ENCODE measurements around the gene CRAMP1. TPM values are rescaled to one million over a fixed set of nuclear protein-coding genes. Genes with fewer than 3 reads are reported as not detected.

Gene CRAMP1
- total RNA-seq, 1 donor from 2014 or later = 22.4 TPM

DNA sequence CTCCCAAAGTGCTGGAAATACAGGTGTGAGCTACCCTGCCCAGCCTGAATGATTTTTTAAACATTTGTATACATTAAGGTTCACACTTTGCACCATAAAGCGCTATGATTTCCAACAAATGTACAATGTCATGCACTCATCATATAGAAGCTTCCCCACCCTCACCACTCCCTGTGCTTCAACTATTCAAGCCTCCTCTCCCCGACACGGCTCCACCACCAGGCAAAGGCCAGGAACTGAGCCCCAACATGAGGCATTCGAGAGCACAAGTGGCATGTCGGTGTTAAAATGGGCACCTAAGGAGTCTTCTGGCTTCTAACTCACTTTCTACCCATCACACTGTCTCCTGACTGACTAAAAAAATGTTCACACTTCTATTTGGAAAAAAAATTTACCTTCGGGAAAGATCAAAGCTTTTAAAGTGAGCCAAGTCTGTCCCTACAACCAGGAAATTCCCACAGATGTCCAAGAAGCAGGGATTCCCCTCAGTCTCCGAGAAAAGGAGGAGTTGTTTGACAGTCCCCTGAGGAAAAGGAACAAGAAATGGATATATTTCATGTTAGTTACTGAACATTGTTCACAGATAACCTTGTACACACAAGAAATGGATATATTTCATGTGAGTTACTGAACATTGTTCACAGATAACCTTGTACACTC is 41.0 kb upstream of the CRAMP1 start:
- intact Hi-C loops (cut with micrococcal nuclease) = no loop called here
- ChIA-PET CTCF (no interaction called here), POLR2A (no interaction called here)
- no peaks in the 10 kb centered on the region for H3K27me3 Mint-ChIP-seq
- ATAC-seq (ENCODE audit: low read depth) = no peak
- DNase-seq = no peak
- H3K4me3 Mint-ChIP-seq = no peak overlapping the region
- no peak overlapping the region for H3K27ac Mint-ChIP-seq
- no peaks in the 10 kb centered on the region for H3K9me3 Mint-ChIP-seq
- peaks cover 2% of the 10 kb centered on the region for H3K36me3 Mint-ChIP-seq (ENCODE audit: low read depth)
- TF ChIP-seq CTCF (IDR thresholded peaks at IDR 0.05) = no peak
- no peaks in the 10 kb centered on the region for H3K4me1 Mint-ChIP-seq

DNA sequence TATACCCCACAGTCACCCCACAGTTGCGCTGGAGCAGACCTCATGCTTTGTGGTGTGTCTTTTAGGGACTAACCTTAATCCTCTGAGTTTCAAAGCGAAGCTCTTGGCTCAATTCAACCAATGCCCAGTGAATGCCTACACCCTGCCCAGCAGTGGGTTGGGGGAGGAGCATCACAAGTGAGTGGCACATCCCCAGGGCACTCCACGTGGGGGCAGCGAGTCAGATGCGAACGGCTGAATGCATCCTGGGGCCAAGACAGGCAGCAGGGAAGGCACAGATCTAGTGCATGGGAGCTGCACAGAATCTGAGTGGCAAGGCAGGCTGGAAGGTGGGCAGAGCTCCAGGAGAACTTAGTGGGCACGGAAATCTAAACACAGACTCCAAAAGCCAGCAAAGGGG is 39.5 kb upstream of the CRAMP1 start:
- POLR2A ChIA-PET = no interaction called here
- DNase-seq = no peak
- H3K4me3 Mint-ChIP-seq = no peak overlapping the region
- ATAC-seq (ENCODE audit: low read depth) = no peak
- no peaks in the 10 kb centered on the region for H3K9me3 Mint-ChIP-seq
- no peak overlapping the region for H3K27ac Mint-ChIP-seq
- no peaks in the 10 kb centered on the region for H3K4me1 Mint-ChIP-seq
- intact Hi-C loops (cut with micrococcal nuclease) = no loop called here
- CTCF ChIA-PET = interaction anchor here (0.8 kb wide), 1 partner anchor 144 kb away, joined by 3 read pairs; no protein-coding TSS in a partner anchor
- no peaks in the 10 kb centered on the region for H3K27me3 Mint-ChIP-seq
- peaks cover 2% of the 10 kb centered on the region for H3K36me3 Mint-ChIP-seq (ENCODE audit: low read depth)
- TF ChIP-seq CTCF (IDR thresholded peaks at IDR 0.05) = no peak

DNA sequence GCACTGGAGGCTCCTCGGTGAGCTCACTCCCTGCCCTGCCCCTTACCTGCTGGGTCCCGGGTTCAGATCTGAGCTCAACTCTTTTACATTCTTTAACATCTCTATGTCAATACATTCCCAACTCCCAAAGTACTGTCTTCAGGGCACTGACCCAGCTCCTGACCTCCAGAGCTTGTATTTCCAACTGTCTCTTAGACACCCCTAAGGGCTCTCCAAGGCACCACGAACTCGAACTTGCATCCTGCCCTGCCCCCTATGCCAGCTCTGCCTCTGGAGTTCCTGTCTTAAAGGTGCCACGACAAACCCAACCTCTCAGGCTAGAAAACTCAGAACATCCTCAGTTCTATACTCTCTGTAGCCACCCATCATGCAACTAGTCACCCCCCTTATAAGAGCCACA is 38.9 kb upstream of the CRAMP1 start:
- TF ChIP-seq CTCF (IDR thresholded peaks at IDR 0.05) = no peak
- H3K27me3 Mint-ChIP-seq = no peaks in the 10 kb centered on the region
- ATAC-seq (ENCODE audit: low read depth) (no peak), DNase-seq (no peak)
- CTCF ChIA-PET = interaction anchor here (0.8 kb wide), 1 partner anchor 144 kb away, joined by 3 read pairs; no protein-coding TSS in a partner anchor
- intact Hi-C loops (cut with micrococcal nuclease) = no loop called here
- POLR2A ChIA-PET = no interaction called here
- no peak overlapping the region for H3K4me3 Mint-ChIP-seq
- H3K27ac Mint-ChIP-seq = no peak overlapping the region
- H3K36me3 Mint-ChIP-seq (ENCODE audit: low read depth) = peaks cover 2% of the 10 kb centered on the region
- H3K4me1 Mint-ChIP-seq = no peaks in the 10 kb centered on the region
- no peaks in the 10 kb centered on the region for H3K9me3 Mint-ChIP-seq

GRCh38 chr16:1575578-1575977 is 36.6 kb upstream of the CRAMP1 start:
- intact Hi-C loops (cut with micrococcal nuclease) = no loop called here
- ChIA-PET POLR2A (no interaction called here), CTCF (no interaction called here)
- DNase-seq = no peak
- Mint-ChIP-seq H3K4me3 (no peak overlapping the region), H3K36me3 (ENCODE audit: low read depth) (peaks cover 2% of the 10 kb centered on the region), H3K9me3 (no peaks in the 10 kb centered on the region), H3K4me1 (no peaks in the 10 kb centered on the region), H3K27ac (no peak overlapping the region), H3K27me3 (no peaks in the 10 kb centered on the region)
- no peak for TF ChIP-seq CTCF (IDR thresholded peaks at IDR 0.05)
- ATAC-seq (ENCODE audit: low read depth) = no peak

- intact Hi-C loops (cut with micrococcal nuclease) = no loop called here
- Mint-ChIP-seq H3K9me3 (peaks cover 2% of the 10 kb centered on the region), H3K4me3 (no peak overlapping the region), H3K27ac (no peak overlapping the region), H3K4me1 (no peaks in the 10 kb centered on the region), H3K27me3 (no peaks in the 10 kb centered on the region), H3K36me3 (ENCODE audit: low read depth) (no peaks in the 10 kb centered on the region)
- no peak for DNase-seq
- ChIA-PET CTCF (interaction anchor here (1.6 kb wide), 1 partner anchor 216 kb away, joined by 4 read pairs; no protein-coding TSS in a partner anchor), POLR2A (no interaction called here)
- no peak for TF ChIP-seq CTCF (IDR thresholded peaks at IDR 0.05)
- no peak for ATAC-seq (ENCODE audit: low read depth)
Observed at GRCh38 chr16:1579214-1579613, 32.9 kb upstream of the CRAMP1 start.

All from activated B cell treated with CpG ODN at 0.5 μM for 24 hours (primary cell).